Stomach (tissue), 9 donors: ENCODE measurements around the gene TESK1. TPM values are rescaled to one million over a fixed set of nuclear protein-coding genes. Genes with fewer than 3 reads are reported as not detected.

ENCODE experiments used
- DNase-seq, 2 donors: peaks; one replicate each; pipeline versions ENCODE4 v3.0.0 to v3.0.0-alpha.2; 2013 to 2019
- H3K27ac ChIP-seq, 5 donors: fragments of 200-600 bp in 4 of 5; sonication (generic) in 4 of 5; one replicate each; pipeline ENCODE4 v1.5.1; 2013 to 2019; ENCODE audit warnings: mild to moderate bottlenecking in 1 of 5, moderate library complexity in 1 of 5
- H3K27me3 ChIP-seq, 3 donors: fragments of 200-600 bp; sonication (generic); one replicate each; pipeline ENCODE4 v1.5.1; 2017 to 2019; ENCODE audit warnings: mixed run types in 1 of 3
- H3K36me3 ChIP-seq, 4 donors: fragments of 200-600 bp; sonication (generic); 1 replicate in 3 of 4; 2 replicates in 1 of 4; pipeline ENCODE4 v1.5.1; 2016 to 2019
- H3K4me1 ChIP-seq, 4 donors: fragments of 200-600 bp; sonication (generic); one replicate each; pipeline ENCODE4 v1.5.1; 2016 to 2019
- H3K4me3 ChIP-seq, 4 donors: fragments of 200-600 bp; sonication (generic) in 3 of 4; one replicate each; pipeline ENCODE4 v1.5.1; 2016 to 2019; ENCODE audit warnings: mild to moderate bottlenecking in 1 of 4
- H3K9me3 ChIP-seq, 4 donors: fragments of 200-600 bp; sonication (generic); one replicate each; pipeline ENCODE4 v1.5.1; 2016 to 2019
- CTCF ChIP-seq, 7 experiments: fragments of 450-650 bp in 4 of 7; fragments of 200-600 bp in 3 of 7; sonication (generic) in 3 of 7; IDR thresholded peaks; one replicate each; pipeline ENCODE4 v1.5.1; 2016 to 2019; ENCODE audit warnings: antibody characterized with exemption in 7 of 7, control low read depth in 2 of 7, mild to moderate bottlenecking in 1 of 7
- EP300 ChIP-seq: sonication (generic); formaldehyde crosslinking; IDR thresholded peaks from one replicate; pipeline ENCODE4 v1.6.1; 2017; ENCODE audit warnings: antibody characterized with exemption
- POLR2A ChIP-seq, 4 donors: fragments of 450-650 bp; IDR thresholded peaks; one replicate each; pipeline ENCODE4 v1.6.1; 2016; ENCODE audit warnings: antibody characterized with exemption in 4 of 4, control low read depth in 2 of 4, mild to moderate bottlenecking in 1 of 4, moderate library complexity in 1 of 4
- POLR2AphosphoS5 ChIP-seq, 3 donors: sonication (generic); formaldehyde crosslinking; IDR thresholded peaks; one replicate each; pipeline ENCODE4 v1.6.1; 2016; ENCODE audit warnings: antibody characterized with exemption in 3 of 3
- WGBS, 5 donors: extraction: QIAGEN DNeasy Blood & Tissue Kit in 3 of 5; methylation state at CpG; one replicate each; pipeline versions ENCODE4 v1.1.5 to v1.1.7; 2013 to 2018; 5-methylcytosine and 5-hydroxymethylcytosine counted together
- intact Hi-C: fragments of 100-400 bp; cut with DNase I; formaldehyde crosslinking; loops from one replicate; pipeline ENCODE4 v1.15.1; 2023; ENCODE audit warnings: low total_unique reads
- polyA plus RNA-seq, 3 donors: library from polyadenylated mRNA; stranded (reverse); fragments of 200-250 nt; gene quantifications; one replicate each; pipeline ENCODE4 v1.2.3, GENCODE V29; 2013
- total RNA-seq, 5 donors: library from RNA; depleted of rRNA; stranded (reverse); fragments of >200 nt; gene quantifications; one replicate each; pipeline versions ENCODE4 v1.1.0 to v1.2.3, GENCODE V29; 2014 to 2016
- donor health status: healthy with polysubstance abuse.
- donor health status: Bipolar disorder and iron deficiency.
- donor health status: healthy.

Gene TESK1
- total and polyA plus RNA-seq, 8 donors: 11.9 to 56.8 (median 31.1) TPM

GRCh38 chr9:35656831-35657545 is 51.9 kb downstream of the TESK1 start:
- WGBS, 5 donors: 25 to 37% (median 32%) methylated on average over 25 of the region's 25 CpGs
- Histone ChIP-seq H3K27me3 (no peaks in the 10 kb centered on the region), H3K9me3 (no peaks in the 10 kb centered on the region), H3K27ac (peak overlapping the region; percentile 94 to 100 (median 98)), H3K4me1 (peaks cover 37 to 52% (median 47%) of the 10 kb centered on the region in 4 donors), H3K4me3 (peak overlapping the region; percentile 68 to 96 (median 84)), H3K36me3 (peaks cover 10 to 19% (median 14%) of the 10 kb centered on the region in 4 donors)
- intact Hi-C loops: no loop called here
- no peak for DNase-seq
- TF ChIP-seq CTCF (IDR thresholded peaks at IDR 0.05) (no peak), POLR2AphosphoS5 (IDR thresholded peaks at IDR 0.05) (peak in 1 of 3 donors; percentile 4)

GRCh38 chr9:35657546-35658136 is 52.6 kb downstream of the TESK1 start, which contains the start of gene RMRP:
TSS of gene RMRP (minus strand) at chr9:35658019.
- peak within 1 kb of the TSS; percentile 95 to 100 (median 98) for H3K27ac ChIP-seq
- H3K4me3 ChIP-seq: peak within 1 kb of the TSS; percentile 68 to 96 (median 84)
- TF ChIP-seq CTCF (IDR thresholded peaks at IDR 0.05): peak in 5 of 7 experiments; percentile 23 to 59 (median 40)
- peak in 1 of 4 donors; percentile 11 for TF ChIP-seq POLR2A (IDR thresholded peaks at IDR 0.05)
- TF ChIP-seq POLR2AphosphoS5 (IDR thresholded peaks at IDR 0.05): peak; percentile 96 to 99 (median 98)
- peak; percentile 90 for TF ChIP-seq EP300
- peaks cover 10 to 25% (median 16%) of the 10 kb centered on the region in 4 donors for H3K36me3 ChIP-seq
- DNase-seq: peak; percentile 97 to 99
- 0 to 1% (median 1%) methylated on average over 27 to 42 of the region's 42 CpGs for WGBS, 5 donors
- no peaks in the 10 kb centered on the region for H3K27me3 ChIP-seq
- intact Hi-C loops: no loop called here
- peaks cover 38 to 53% (median 49%) of the 10 kb centered on the region in 4 donors for H3K4me1 ChIP-seq
- no peaks in the 10 kb centered on the region for H3K9me3 ChIP-seq

GRCh38 chr9:35658137-35658967 is 53.3 kb downstream of the TESK1 start, which contains the start of gene CCDC107:
TSS of gene CCDC107 (plus strand) at chr9:35658292. CDS start at chr9:35658380, 88 bp downstream.
- intact Hi-C loops: no loop called here
- DNase-seq: peak; percentile 89 to 96
- H3K36me3 ChIP-seq: peaks cover 10 to 25% (median 16%) of the 10 kb centered on the region in 4 donors
- H3K4me3 ChIP-seq: peak within 1 kb of the TSS; percentile 68 to 96 (median 84)
- 0% methylated on average over 18 to 67 of the region's 67 CpGs for WGBS, 5 donors
- H3K27ac ChIP-seq: peak within 1 kb of the TSS; percentile 95 to 100 (median 98)
- H3K4me1 ChIP-seq: peaks cover 38 to 60% (median 53%) of the 10 kb centered on the region in 4 donors
- no peaks in the 10 kb centered on the region for H3K27me3 ChIP-seq
- H3K9me3 ChIP-seq: no peaks in the 10 kb centered on the region
- TF ChIP-seq POLR2A (IDR thresholded peaks at IDR 0.05) (peak in 2 of 4 donors; percentile 57 to 61), POLR2AphosphoS5 (IDR thresholded peaks at IDR 0.05) (peak; percentile 86 to 93 (median 93)), EP300 (no peak), CTCF (IDR thresholded peaks at IDR 0.05) (peak in 5 of 7 experiments; percentile 36 to 62 (median 46))

- no peaks in the 10 kb centered on the region for H3K27me3 ChIP-seq
- no peaks in the 10 kb centered on the region for H3K9me3 ChIP-seq
- 0 to 3% (median 0%) methylated on average over 2 of the region's 2 CpGs for WGBS, 5 donors
- peak overlapping the region; percentile 68 to 96 (median 84) for H3K4me3 ChIP-seq
- H3K36me3 ChIP-seq: peaks cover 10 to 25% (median 16%) of the 10 kb centered on the region in 4 donors
- intact Hi-C loops: no loop called here
- peaks cover 38 to 66% (median 57%) of the 10 kb centered on the region in 4 donors for H3K4me1 ChIP-seq
- peak overlapping the region; percentile 95 to 100 (median 98) for H3K27ac ChIP-seq
- TF ChIP-seq EP300: no peak
- TF ChIP-seq POLR2AphosphoS5 (IDR thresholded peaks at IDR 0.05): no peak
- no peak for TF ChIP-seq CTCF (IDR thresholded peaks at IDR 0.05)
- no peak for TF ChIP-seq POLR2A (IDR thresholded peaks at IDR 0.05)
- peak in 1 of 2 donors; percentile 69 for DNase-seq
These were observed 53.8 kb downstream of the TESK1 start for GRCh38 chr9:35658968-35659220.
